Umbilical cord (tissue), 2 donors: ENCODE data around the gene PRKAG2. TPM values are rescaled to one million over a fixed set of nuclear protein-coding genes. Genes with fewer than 3 reads are reported as not detected.
"Not testable (repeated sequence)": the region's sequence is repeated elsewhere in the genome, so short reads cannot be mapped to it uniquely, and the experiment has no call there.

Experiments used
- DNase-seq: peaks from one replicate; pipeline ENCODE4 v3.0.0-alpha.2; 2015; ENCODE audit warnings: low spot score
- total RNA-seq: library from RNA; depleted of rRNA; stranded (reverse); fragments of >200 nt; gene quantifications from one replicate; pipeline ENCODE4 v1.2.3, GENCODE V29; 2014; ENCODE audit warnings: low replicate concordance; ENCODE audit not compliant: insufficient read depth

The PRKAG2 gene
- total RNA-seq, 1 donor from 2014 or later = 71.7 TPM

GRCh38 chr7:151837285-151838042, 39.5 kb downstream of the PRKAG2 start:
- peak; percentile 17 for DNase-seq

- no peak for DNase-seq
These were observed 40.0 kb downstream of the PRKAG2 start for GRCh38 chr7:151836927-151837205.

GRCh38 chr7:151836191-151836926, 40.6 kb downstream of the PRKAG2 start:
- no peak for DNase-seq

- no peak for DNase-seq
These were observed 41.3 kb downstream of the PRKAG2 start for GRCh38 chr7:151835636-151836035.

DNA sequence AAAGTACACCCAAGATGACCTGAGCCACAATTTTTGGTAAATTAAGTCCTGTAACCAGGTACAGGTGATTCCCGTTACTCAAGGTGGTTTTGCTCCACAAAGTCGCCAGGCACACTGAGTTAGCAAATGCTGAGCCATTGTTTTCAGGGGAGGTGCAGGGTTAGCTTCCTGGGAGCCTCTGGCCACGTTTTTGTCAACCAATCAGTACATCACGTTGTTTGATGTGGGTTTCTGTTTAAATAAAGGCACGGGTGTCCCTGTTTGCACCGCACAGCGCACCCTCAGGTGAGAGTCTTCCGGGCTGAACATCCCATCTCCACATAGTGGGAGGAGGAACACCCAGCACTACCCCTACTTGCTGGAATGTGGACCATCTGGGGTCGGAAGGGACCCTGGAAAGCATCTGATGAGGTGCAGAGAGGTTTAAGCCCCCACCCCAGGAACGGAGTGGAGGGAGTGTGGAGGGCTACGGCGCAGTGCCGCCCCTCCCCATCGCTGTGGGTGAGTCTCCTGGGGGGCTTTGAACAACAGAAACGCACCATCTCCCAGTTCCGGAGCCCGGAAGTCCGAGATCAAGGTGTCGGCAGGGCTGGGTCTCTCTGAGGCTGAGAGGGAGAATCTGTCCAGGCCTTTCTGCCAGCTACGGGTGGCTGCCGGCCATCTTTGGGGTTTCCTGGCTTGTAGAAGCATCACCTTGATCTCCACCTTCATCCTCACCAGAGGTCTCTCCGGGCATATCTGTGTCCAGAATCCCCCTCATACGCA, 42.5 kb downstream of the PRKAG2 start:
- DNase-seq = no peak

DNA sequence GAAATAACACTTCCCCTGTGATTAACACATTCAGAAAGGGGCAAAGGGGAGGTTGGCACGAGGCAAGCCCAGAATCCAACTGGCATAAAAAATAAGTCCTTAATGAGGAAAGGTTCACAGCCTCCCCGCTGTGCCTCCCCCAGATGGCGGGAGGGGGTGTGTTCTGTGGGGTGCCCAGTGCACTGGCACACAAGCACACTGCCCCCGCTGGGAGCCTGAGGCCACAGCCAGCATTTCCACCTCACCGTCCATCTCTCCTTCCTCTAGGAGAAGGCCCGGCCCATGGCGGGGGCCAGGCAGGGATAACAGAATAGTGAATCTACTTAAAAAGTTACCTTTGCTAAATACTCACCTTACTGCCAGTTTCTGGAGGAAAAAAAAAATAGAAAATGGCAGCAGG, 43.2 kb downstream of the PRKAG2 start:
- DNase-seq = no peak

- no peak for DNase-seq
These were observed 43.7 kb downstream of the PRKAG2 start for GRCh38 chr7:151833213-151833651.

- DNase-seq = no peak
These were observed 44.3 kb downstream of the PRKAG2 start for GRCh38 chr7:151832656-151833055.

DNA sequence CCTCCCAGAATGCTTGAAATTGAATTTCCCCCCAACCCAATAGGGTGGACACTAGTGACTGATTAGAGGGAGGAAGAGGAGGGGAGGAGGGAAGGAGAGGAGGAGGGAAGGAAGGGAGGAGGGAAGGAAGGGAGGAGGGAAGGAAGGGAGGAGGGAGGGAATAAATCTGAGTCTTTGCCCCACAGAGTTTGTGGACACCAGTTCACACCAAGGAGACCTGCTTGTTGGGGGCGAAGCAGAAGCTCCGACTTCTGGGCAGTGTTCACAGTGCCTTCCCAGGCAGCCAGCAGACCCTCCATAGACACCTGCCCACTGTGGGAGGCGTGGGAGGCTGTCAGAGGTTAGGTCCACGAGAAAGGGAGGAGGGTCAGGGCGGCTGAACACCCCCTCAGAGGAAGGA, 44.8 kb downstream of the PRKAG2 start:
- DNase-seq = no peak

- DNase-seq = no peak
These were observed 45.3 kb downstream of the PRKAG2 start for GRCh38 chr7:151831606-151832005.

- no peak for DNase-seq
These were observed 46.6 kb downstream of the PRKAG2 start for GRCh38 chr7:151830121-151830830.

DNA sequence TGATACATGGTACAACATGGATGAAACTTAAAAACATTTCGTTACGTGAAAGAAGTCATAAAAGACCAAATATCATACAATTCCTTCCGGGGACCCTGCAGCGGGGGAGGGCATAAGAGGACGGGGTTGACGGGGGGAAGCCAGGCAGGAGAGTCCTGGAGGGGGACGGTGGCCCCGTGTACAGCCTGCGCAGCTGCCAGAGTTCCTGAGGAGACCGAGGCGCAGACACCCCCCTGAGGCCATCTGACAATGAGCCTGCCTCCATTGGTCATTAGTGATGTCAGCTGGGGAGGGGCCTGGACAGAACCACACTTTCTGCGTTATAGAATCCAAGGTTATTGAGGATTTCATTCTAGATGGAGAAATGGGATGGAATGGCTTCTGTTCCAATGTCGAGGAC, 47.2 kb downstream of the PRKAG2 start:
- DNase-seq = no peak

- DNase-seq = no peak
These were observed 49.3 kb downstream of the PRKAG2 start for GRCh38 chr7:151827620-151828019.

DNA sequence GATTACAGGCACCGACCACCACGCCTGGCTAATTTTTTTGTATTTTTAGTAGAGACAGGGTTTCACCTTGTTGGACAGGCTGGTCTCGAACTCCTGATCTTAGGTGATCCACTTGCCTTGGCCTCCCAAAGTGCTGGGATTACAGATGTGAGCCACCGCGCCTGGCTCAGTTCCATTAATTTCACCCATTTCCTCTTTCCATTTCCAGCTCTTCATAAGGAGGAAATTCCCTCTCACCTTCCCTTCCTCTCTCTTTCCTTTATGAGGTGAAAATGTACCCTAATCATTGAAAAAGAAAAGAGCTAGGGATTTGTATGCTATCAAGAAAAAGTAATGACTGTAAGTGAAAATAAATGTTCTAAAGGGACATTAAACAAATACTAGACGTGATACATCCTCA, 50.6 kb downstream of the PRKAG2 start:
- not testable (repeated sequence) for DNase-seq

DNA sequence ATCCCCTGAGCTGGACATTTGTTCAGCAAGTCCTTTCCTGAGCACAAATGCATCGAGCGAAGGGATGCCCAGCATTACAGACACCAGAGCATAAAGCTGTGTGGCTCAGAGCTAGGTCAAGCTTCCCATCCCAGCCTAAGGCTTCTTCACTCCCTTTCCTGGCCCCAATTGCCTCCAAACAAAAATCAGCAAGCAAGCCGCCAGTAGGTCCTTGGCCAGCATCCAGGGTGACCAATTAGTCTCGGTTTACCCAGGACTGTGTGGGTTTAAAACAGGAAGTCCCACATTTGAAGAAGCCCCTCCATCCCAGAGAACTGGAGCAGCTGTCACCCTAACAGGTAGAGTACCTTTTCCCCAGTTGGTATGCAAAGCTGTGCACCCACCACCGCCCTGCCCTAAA, 51.2 kb downstream of the PRKAG2 start:
- no peak for DNase-seq

- peak; percentile 20 for DNase-seq
These were observed 52.5 kb downstream of the PRKAG2 start for GRCh38 chr7:151824373-151824933.

GRCh38 chr7:151823566-151824372, 53.1 kb downstream of the PRKAG2 start:
- peak; percentile 39 for DNase-seq

DNA sequence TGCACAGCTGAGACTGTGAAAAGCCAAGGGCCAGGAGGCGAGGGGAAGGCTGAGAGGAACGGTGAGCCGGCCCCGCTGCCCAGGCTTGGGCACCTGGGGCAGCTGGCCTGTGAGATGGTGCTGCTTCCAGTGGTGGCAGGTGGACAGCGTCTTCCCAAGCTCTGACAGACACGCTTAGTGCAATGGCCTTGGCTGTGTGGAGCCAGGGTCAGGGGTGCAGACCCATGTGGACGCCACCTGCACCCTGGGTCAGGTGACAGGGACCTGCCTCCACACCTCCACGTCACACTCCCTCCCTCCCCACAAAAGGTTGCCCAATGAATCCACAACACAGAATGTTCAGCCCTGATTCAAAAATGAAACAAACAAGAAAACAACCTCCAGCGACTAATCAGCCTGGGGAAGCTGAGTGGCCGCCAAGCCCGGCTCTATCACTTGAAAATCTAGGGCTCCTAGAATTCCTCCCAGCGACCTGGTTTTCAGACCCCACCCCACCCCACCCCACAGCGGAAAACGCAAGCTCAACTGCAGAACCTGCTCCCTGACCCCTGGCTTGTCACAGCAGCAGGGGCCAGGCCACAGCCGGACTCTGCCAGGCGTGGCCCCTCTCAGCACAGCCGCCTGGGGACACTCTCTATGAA, 54.3 kb downstream of the PRKAG2 start:
- DNase-seq = no peak

DNA sequence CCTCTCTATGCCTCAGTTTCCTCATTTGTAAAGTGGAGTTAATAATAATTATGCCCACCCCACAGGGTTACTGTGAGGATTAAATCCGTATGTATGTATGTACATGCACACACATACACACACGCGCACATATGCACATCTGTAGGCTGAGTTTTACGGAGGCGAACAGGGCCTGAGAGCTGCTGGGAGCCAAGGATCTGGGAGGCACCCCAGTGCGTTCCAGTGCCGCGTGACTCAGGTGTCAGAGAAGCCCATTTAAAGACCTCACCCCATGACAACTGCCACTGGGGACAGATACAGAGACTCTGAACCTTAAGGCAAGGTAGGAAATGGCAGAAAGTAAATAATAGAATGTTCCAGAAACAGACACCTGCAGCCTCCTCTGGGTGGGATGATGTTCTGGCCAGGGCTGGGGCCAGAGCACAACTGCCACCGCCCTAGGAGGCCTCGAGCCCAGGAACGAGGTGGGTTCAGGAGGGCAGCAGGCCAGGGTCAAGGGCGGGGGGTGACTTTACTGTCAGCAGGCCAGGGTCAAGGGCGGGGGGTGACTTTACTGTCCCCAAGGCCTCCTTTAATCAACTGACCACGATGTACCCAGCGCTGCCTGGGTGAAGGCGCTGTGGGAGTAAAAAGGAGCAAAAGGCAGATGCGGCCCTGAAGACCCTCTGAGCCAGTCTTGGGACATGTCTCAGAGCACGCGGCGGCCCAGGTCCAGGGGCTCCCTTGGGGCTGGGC, 54.9 kb downstream of the PRKAG2 start:
- DNase-seq = no peak

GRCh38 chr7:151821226-151821625, 55.7 kb downstream of the PRKAG2 start:
- no peak for DNase-seq
